Loucy (cell line): ENCODE data around the gene CROCC.

Experiments used
- H2AFZ ChIP-seq: fragments of 200-600 bp; sonication (generic); 2 replicates; pipeline ENCODE4 v1.6.0; 2016; ENCODE audit warnings: antibody characterized with exemption, mild to moderate bottlenecking, low read length, moderate library complexity
- H3F3A ChIP-seq: fragments of 200-600 bp; 2 replicates; pipeline ENCODE4 v1.6.0; 2016; ENCODE audit warnings: antibody characterized with exemption, low read depth, mild to moderate bottlenecking
- H3K27me3 ChIP-seq: fragments of 200-600 bp; sonication (generic); 2 replicates; pipeline ENCODE4 v1.6.1; 2014; ENCODE audit warnings: low read length, mild to moderate bottlenecking; ENCODE audit not compliant: insufficient read depth, poor library complexity, severe bottlenecking
- H3K36me3 ChIP-seq: fragments of 200-600 bp; sonication (generic); 2 replicates; pipeline ENCODE4 v1.6.1; 2016; ENCODE audit warnings: low read length; ENCODE audit not compliant: insufficient read depth
- H3K4me1 ChIP-seq: fragments of 200-600 bp; sonication (generic); 2 replicates; pipeline ENCODE4 v1.5.1; 2014; ENCODE audit warnings: low read length, mild to moderate bottlenecking; ENCODE audit not compliant: insufficient read depth, poor library complexity, severe bottlenecking
- H3K4me2 ChIP-seq: fragments of 200-600 bp; sonication (generic); 2 replicates; pipeline ENCODE4 v1.6.0; 2014; ENCODE audit warnings: antibody characterized with exemption, low read length, low read depth, mild to moderate bottlenecking; ENCODE audit not compliant: poor library complexity, severe bottlenecking
- H3K4me3 ChIP-seq: fragments of 200-600 bp; sonication (generic); 2 replicates; pipeline ENCODE4 v1.5.1; 2014; ENCODE audit warnings: low read length, mild to moderate bottlenecking, mixed read lengths; ENCODE audit not compliant: poor library complexity, severe bottlenecking
- H3K79me2 ChIP-seq: fragments of 200-600 bp; sonication (generic); 2 replicates; pipeline ENCODE4 v1.6.1; 2014; ENCODE audit warnings: low read length; ENCODE audit not compliant: insufficient read depth
- H3K9ac ChIP-seq: fragments of 200-600 bp; sonication (generic); 2 replicates; pipeline ENCODE4 v1.6.0; 2014; ENCODE audit warnings: mild to moderate bottlenecking, low read depth, low read length, moderate library complexity; ENCODE audit not compliant: poor library complexity, severe bottlenecking
- H3K9me2 ChIP-seq: fragments of 200-600 bp; sonication (generic); replicated peaks from 2 replicates; pipeline ENCODE4 v1.6.1; 2016; ENCODE audit warnings: low read depth, low read length, mixed read lengths
- H3K9me3 ChIP-seq: fragments of 200-600 bp; sonication (generic); 2 replicates; pipeline ENCODE4 v1.6.1; 2014; ENCODE audit warnings: mild to moderate bottlenecking, antibody characterized with exemption, low read length, low read depth; ENCODE audit not compliant: insufficient read depth
- H4K20me1 ChIP-seq: fragments of 200-600 bp; sonication (generic); 2 replicates; pipeline ENCODE4 v1.6.0; 2014; ENCODE audit warnings: antibody characterized with exemption, low read length, mild to moderate bottlenecking; ENCODE audit not compliant: insufficient read depth, poor library complexity, severe bottlenecking
- CTCF ChIP-seq: fragments of 200-600 bp; sonication (generic); conservative IDR thresholded peaks from 2 replicates; pipeline ENCODE4 v1.5.1; 2014; ENCODE audit warnings: mild to moderate bottlenecking, antibody characterized with exemption, low read length
- EZH2phosphoT487 ChIP-seq: fragments of 200-600 bp; IDR thresholded peaks from 2 replicates; pipeline ENCODE4 v1.6.1; 2018; ENCODE audit warnings: antibody characterized with exemption, mild to moderate bottlenecking, moderate library complexity, borderline replicate concordance

Gene CROCC

GRCh38 chr1:16999863-17000262 is 78.1 kb downstream of the CROCC start:
- H3K9me3 ChIP-seq = no peaks in the 10 kb centered on the region
- H3K4me2 ChIP-seq = no peak overlapping the region
- TF ChIP-seq EZH2phosphoT487 = no peak
- peak; percentile 26 for TF ChIP-seq CTCF
- H3K27me3 ChIP-seq = no peaks in the 10 kb centered on the region
- peaks cover 31% of the 10 kb centered on the region; the same call in 1 of the 2 replicates for H3K36me3 ChIP-seq
- H3K79me2 ChIP-seq = no peaks in the 10 kb centered on the region
- H3K4me1 ChIP-seq = no peaks in the 10 kb centered on the region
- H2AFZ ChIP-seq = no peak overlapping the region
- no peak overlapping the region for H3K9ac ChIP-seq
- no peak overlapping the region for H3K4me3 ChIP-seq
- H4K20me1 ChIP-seq = no peaks in the 10 kb centered on the region
- H3F3A ChIP-seq = no peaks in the 10 kb centered on the region
- H3K9me2 ChIP-seq = no peaks in the 10 kb centered on the region

GRCh38 chr1:17001760-17002523 is 80.2 kb downstream of the CROCC start:
- H3K79me2 ChIP-seq = no peaks in the 10 kb centered on the region
- H3F3A ChIP-seq = no peaks in the 10 kb centered on the region
- no peaks in the 10 kb centered on the region for H3K4me1 ChIP-seq
- no peak overlapping the region for H3K9ac ChIP-seq
- H2AFZ ChIP-seq = no peak overlapping the region
- H3K4me3 ChIP-seq = no peak overlapping the region
- no peaks in the 10 kb centered on the region for H3K27me3 ChIP-seq
- H4K20me1 ChIP-seq = peaks cover 1% of the 10 kb centered on the region
- no peaks in the 10 kb centered on the region for H3K9me3 ChIP-seq
- H3K4me2 ChIP-seq = no peak overlapping the region
- TF ChIP-seq EZH2phosphoT487 (no peak), CTCF (no peak)
- H3K9me2 ChIP-seq = no peaks in the 10 kb centered on the region
- H3K36me3 ChIP-seq = peaks cover 38% of the 10 kb centered on the region; the same call in 1 of the 2 replicates

- H3K4me2 ChIP-seq = no peak overlapping the region
- H3K9ac ChIP-seq = no peak overlapping the region
- no peaks in the 10 kb centered on the region for H3K9me2 ChIP-seq
- no peak overlapping the region for H3K4me3 ChIP-seq
- H3K9me3 ChIP-seq = no peaks in the 10 kb centered on the region
- H4K20me1 ChIP-seq = peaks cover 4% of the 10 kb centered on the region
- peaks cover 38% of the 10 kb centered on the region; the same call in 1 of the 2 replicates for H3K36me3 ChIP-seq
- no peaks in the 10 kb centered on the region for H3K27me3 ChIP-seq
- H3F3A ChIP-seq = no peaks in the 10 kb centered on the region
- no peak overlapping the region for H2AFZ ChIP-seq
- H3K4me1 ChIP-seq = no peaks in the 10 kb centered on the region
- TF ChIP-seq EZH2phosphoT487 = no peak
- no peak for TF ChIP-seq CTCF
- H3K79me2 ChIP-seq = no peaks in the 10 kb centered on the region
Observed at GRCh38 chr1:17002524-17002902, 80.8 kb downstream of the CROCC start.
